DOHH2 (cell line): ENCODE data around the gene GPR107.

Experiments used
- H3F3A ChIP-seq: fragments of 200-600 bp; sonication (generic), shearing (Covaris generic); 2 replicates; pipeline ENCODE4 v1.6.0; 2016; ENCODE audit warnings: antibody characterized with exemption, mild to moderate bottlenecking; ENCODE audit not compliant: control insufficient read depth, insufficient read depth
- H3K27ac ChIP-seq: fragments of 200-600 bp; sonication (generic); 2 replicates; pipeline ENCODE4 v1.5.1; 2014; ENCODE audit warnings: low read depth, mild to moderate bottlenecking, low read length, moderate library complexity
- H3K27me3 ChIP-seq: fragments of 200-600 bp; sonication (generic); 2 replicates; pipeline ENCODE4 v1.6.1; 2014; ENCODE audit warnings: mild to moderate bottlenecking, low read length, mixed read lengths; ENCODE audit not compliant: control insufficient read depth
- H3K36me3 ChIP-seq: fragments of 200-600 bp; sonication (generic); 2 replicates; pipeline ENCODE4 v1.6.1; 2014; ENCODE audit warnings: mild to moderate bottlenecking, low read length, moderate library complexity, mixed read lengths; ENCODE audit not compliant: control insufficient read depth
- H3K4me1 ChIP-seq: fragments of 200-600 bp; sonication (generic); 2 replicates; pipeline ENCODE4 v1.6.1; 2014; ENCODE audit warnings: mild to moderate bottlenecking, low read length, mixed read lengths; ENCODE audit not compliant: control insufficient read depth
- H3K4me2 ChIP-seq: fragments of 200-600 bp; sonication (generic); 2 replicates; pipeline ENCODE4 v1.6.0; 2014; ENCODE audit warnings: mild to moderate bottlenecking, low read length, moderate library complexity
- H3K4me3 ChIP-seq: fragments of 200-600 bp; sonication (generic); 2 replicates; pipeline ENCODE4 v1.5.1; 2014; ENCODE audit warnings: mild to moderate bottlenecking, low read length, mixed read lengths
- H3K79me2 ChIP-seq: fragments of 200-600 bp; sonication (generic); 2 replicates; pipeline ENCODE4 v1.6.1; 2014; ENCODE audit warnings: mild to moderate bottlenecking, low read length, mixed read lengths; ENCODE audit not compliant: control insufficient read depth
- H3K9me2 ChIP-seq: fragments of 200-600 bp; sonication (generic); replicated peaks from 2 replicates; pipeline ENCODE4 v1.6.1; 2014; ENCODE audit warnings: mild to moderate bottlenecking, low read length, mixed read lengths; ENCODE audit not compliant: control insufficient read depth
- H3K9me3 ChIP-seq: fragments of 200-600 bp; sonication (generic); 2 replicates; pipeline ENCODE4 v1.6.1; 2014; ENCODE audit warnings: antibody characterized with exemption, low read length, mixed read lengths; ENCODE audit not compliant: control insufficient read depth, insufficient read depth
- H4K20me1 ChIP-seq: fragments of 200-600 bp; sonication (generic); 2 replicates; pipeline ENCODE4 v1.6.0; 2014; ENCODE audit warnings: low read depth, mild to moderate bottlenecking, antibody characterized with exemption, low read length, moderate library complexity; ENCODE audit not compliant: control insufficient read depth, insufficient read depth
- CTCF ChIP-seq: fragments of 200-600 bp; sonication (generic); IDR thresholded peaks from one replicate; pipeline ENCODE4 v1.5.1; 2014; ENCODE audit warnings: antibody characterized with exemption, mild to moderate bottlenecking, low read depth, low read length; ENCODE audit not compliant: poor library complexity, severe bottlenecking
- EZH2phosphoT487 ChIP-seq: fragments of 200-600 bp; sonication (generic); IDR thresholded peaks from 2 replicates; pipeline ENCODE4 v1.6.1; 2017; ENCODE audit warnings: borderline replicate concordance, mild to moderate bottlenecking, antibody characterized with exemption, low read length, moderate library complexity, mixed read lengths

The GPR107 gene

GRCh38 chr9:130042406-130042884 lies 11.3 kb upstream of the GPR107 start:
- H3K9me2 ChIP-seq, result no peaks in the 10 kb centered on the region
- peaks cover 51% of the 10 kb centered on the region for H3F3A ChIP-seq
- H3K9me3 ChIP-seq, result no peaks in the 10 kb centered on the region
- H3K27ac ChIP-seq, result peak overlapping the region; percentile 96
- peaks cover 23% of the 10 kb centered on the region for H3K36me3 ChIP-seq
- TF ChIP-seq EZH2phosphoT487 (no peak), CTCF (no peak)
- H3K27me3 ChIP-seq, result no peaks in the 10 kb centered on the region
- H3K4me2 ChIP-seq, result peak overlapping the region; percentile 76
- peaks cover 57% of the 10 kb centered on the region for H3K4me1 ChIP-seq
- H4K20me1 ChIP-seq, result 0 out of 2 replicates have a peak, but pooled peaks cover 3% of the 10 kb centered on the region
- peaks cover 62% of the 10 kb centered on the region for H3K79me2 ChIP-seq
- H3K4me3 ChIP-seq, result peak overlapping the region; percentile 81

GRCh38 chr9:130042885-130043653 lies 10.6 kb upstream of the GPR107 start, which contains the start of gene FNBP1:
TSS of gene FNBP1 (minus strand) at chr9:130043189. CDS start at chr9:130042975, 214 bp downstream.
- Histone ChIP-seq H3F3A (peaks cover 51% of the 10 kb centered on the region), H3K36me3 (peaks cover 23% of the 10 kb centered on the region), H3K9me2 (no peaks in the 10 kb centered on the region), H3K27ac (peak within 1 kb of the TSS; percentile 96), H3K9me3 (no peaks in the 10 kb centered on the region), H3K79me2 (peaks cover 56% of the 10 kb centered on the region), H3K27me3 (no peaks in the 10 kb centered on the region), H4K20me1 (0 out of 2 replicates have a peak, but pooled peaks cover 3% of the 10 kb centered on the region), H3K4me1 (peaks cover 52% of the 10 kb centered on the region), H3K4me3 (peak within 1 kb of the TSS; percentile 81), H3K4me2 (peak within 1 kb of the TSS; percentile 76)
- TF ChIP-seq CTCF (no peak), EZH2phosphoT487 (no peak)

- no peaks in the 10 kb centered on the region for H3K27me3 ChIP-seq
- peak overlapping the region; percentile 92 for H3K27ac ChIP-seq
- H3K9me3 ChIP-seq, result no peaks in the 10 kb centered on the region
- peaks cover 45% of the 10 kb centered on the region for H3F3A ChIP-seq
- peak overlapping the region; percentile 76 for H3K4me2 ChIP-seq
- H3K79me2 ChIP-seq, result peaks cover 50% of the 10 kb centered on the region
- 0 out of 2 replicates have a peak, but pooled peaks cover 3% of the 10 kb centered on the region for H4K20me1 ChIP-seq
- H3K9me2 ChIP-seq, result no peaks in the 10 kb centered on the region
- peaks cover 23% of the 10 kb centered on the region for H3K36me3 ChIP-seq
- H3K4me1 ChIP-seq, result peaks cover 46% of the 10 kb centered on the region
- TF ChIP-seq CTCF (no peak), EZH2phosphoT487 (no peak)
- H3K4me3 ChIP-seq, result peak overlapping the region; percentile 81
Measured at GRCh38 chr9:130043654-130044623, 9.8 kb upstream of the GPR107 start.
